DMS79 treated with DMSO at 0.1 percent for 48 hours (cell line): Measurements from ENCODE around the gene EEF1A2.

Experiments used
- DNase-seq: peaks from one replicate; lab custom pipeline; 2025; lab: John Stamatoyannopoulos, UW

EEF1A2 gene

GRCh38 chr20:63536997-63537524 lies 38.2 kb upstream of the EEF1A2 start, which contains the start of gene PTK6:
TSS of gene PTK6 (minus strand) at chr20:63537376. CDS start at chr20:63537314, 62 bp downstream.
- DNase-seq, result no peak

GRCh38 chr20:63536241-63536977 lies 37.5 kb upstream of the EEF1A2 start:
- DNase-seq, result no peak

GRCh38 chr20:63534831-63535651 lies 36.2 kb upstream of the EEF1A2 start:
- no peak for DNase-seq

GRCh38 chr20:63534427-63534830 lies 35.5 kb upstream of the EEF1A2 start:
- no peak for DNase-seq

GRCh38 chr20:63533871-63534393 lies 35.0 kb upstream of the EEF1A2 start:
- no peak for DNase-seq

GRCh38 chr20:63533388-63533787 lies 34.5 kb upstream of the EEF1A2 start:
- no peak for DNase-seq

GRCh38 chr20:63532449-63532971 lies 33.6 kb upstream of the EEF1A2 start:
- no peak for DNase-seq

- DNase-seq, result no peak
Observed at GRCh38 chr20:63531686-63532448, 33.0 kb upstream of the EEF1A2 start.

- DNase-seq, result no peak
Observed at GRCh38 chr20:63530788-63531160, 31.9 kb upstream of the EEF1A2 start.

- no peak for DNase-seq
Observed at GRCh38 chr20:63529861-63530787, 31.2 kb upstream of the EEF1A2 start.

GRCh38 chr20:63529180-63529860 lies 30.4 kb upstream of the EEF1A2 start:
- no peak for DNase-seq

- no peak for DNase-seq
Observed at GRCh38 chr20:63527184-63527583, 28.3 kb upstream of the EEF1A2 start.

- no peak for DNase-seq
Observed at GRCh38 chr20:63525971-63526370, 27.1 kb upstream of the EEF1A2 start.

GRCh38 chr20:63525185-63525584 lies 26.3 kb upstream of the EEF1A2 start:
- DNase-seq, result no peak

- no peak for DNase-seq
Observed at GRCh38 chr20:63522981-63523611, 24.2 kb upstream of the EEF1A2 start.

GRCh38 chr20:63522091-63522868 lies 23.4 kb upstream of the EEF1A2 start:
- DNase-seq, result no peak

GRCh38 chr20:63521602-63522001 lies 22.7 kb upstream of the EEF1A2 start:
- no peak for DNase-seq

- peak; percentile 37 for DNase-seq
Observed at GRCh38 chr20:63520934-63521601, 22.2 kb upstream of the EEF1A2 start.
